Transverse colon (tissue), 3 donors: ENCODE data around the gene KNL1.

Experiments
- POLR2A ChIP-seq: fragments of 450-650 bp; IDR thresholded peaks from one replicate; pipeline ENCODE4 v1.6.1; 2016; ENCODE audit warnings: antibody characterized with exemption, mild to moderate bottlenecking, moderate library complexity
- TF ChIP-seq, protein P1 (sequence below), 5 experiments: fragments of 200-600 bp in 3 of 5; fragments of 450-650 bp in 2 of 5; sonication (generic) in 3 of 5; IDR thresholded peaks; 1 replicate in 2 of 5; 2 replicates in 3 of 5; pipeline ENCODE4 v1.5.1; 2016 to 2017; ENCODE audit warnings: antibody characterized with exemption in 5 of 5, inconsistent platforms in 3 of 5, mild to moderate bottlenecking in 2 of 5, moderate library complexity in 1 of 5

DNA sequence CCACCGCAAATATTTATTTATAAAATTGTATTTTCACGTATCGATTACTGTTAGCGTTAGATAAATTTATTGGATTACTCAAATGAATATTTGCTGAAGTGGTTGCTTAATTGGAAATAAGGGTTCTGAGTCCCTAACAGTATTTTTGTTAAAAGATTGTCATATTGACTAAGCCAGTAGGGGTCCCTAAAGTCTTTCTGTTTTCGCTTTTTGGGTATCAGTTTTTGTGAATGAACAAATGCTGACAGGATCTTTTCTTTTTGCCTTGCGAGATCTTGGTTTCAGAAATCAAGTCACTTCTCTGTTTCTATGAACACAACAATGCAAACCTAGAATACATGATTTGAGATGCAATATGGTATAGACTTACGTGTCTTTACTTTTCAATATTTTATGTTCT is 108.0 kb downstream of the KNL1 start:
- TF ChIP-seq, protein P1, sequence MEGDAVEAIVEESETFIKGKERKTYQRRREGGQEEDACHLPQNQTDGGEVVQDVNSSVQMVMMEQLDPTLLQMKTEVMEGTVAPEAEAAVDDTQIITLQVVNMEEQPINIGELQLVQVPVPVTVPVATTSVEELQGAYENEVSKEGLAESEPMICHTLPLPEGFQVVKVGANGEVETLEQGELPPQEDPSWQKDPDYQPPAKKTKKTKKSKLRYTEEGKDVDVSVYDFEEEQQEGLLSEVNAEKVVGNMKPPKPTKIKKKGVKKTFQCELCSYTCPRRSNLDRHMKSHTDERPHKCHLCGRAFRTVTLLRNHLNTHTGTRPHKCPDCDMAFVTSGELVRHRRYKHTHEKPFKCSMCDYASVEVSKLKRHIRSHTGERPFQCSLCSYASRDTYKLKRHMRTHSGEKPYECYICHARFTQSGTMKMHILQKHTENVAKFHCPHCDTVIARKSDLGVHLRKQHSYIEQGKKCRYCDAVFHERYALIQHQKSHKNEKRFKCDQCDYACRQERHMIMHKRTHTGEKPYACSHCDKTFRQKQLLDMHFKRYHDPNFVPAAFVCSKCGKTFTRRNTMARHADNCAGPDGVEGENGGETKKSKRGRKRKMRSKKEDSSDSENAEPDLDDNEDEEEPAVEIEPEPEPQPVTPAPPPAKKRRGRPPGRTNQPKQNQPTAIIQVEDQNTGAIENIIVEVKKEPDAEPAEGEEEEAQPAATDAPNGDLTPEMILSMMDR (IDR thresholded peaks at IDR 0.05), result peak in 2 of 5 experiments; percentile 6 to 22
- TF ChIP-seq POLR2A, result no peak
